Tibial nerve (tissue), 4 donors: Measurements from ENCODE around the gene NYAP2.

Source experiments
- EP300 ChIP-seq, 2 donors: sonication (generic); formaldehyde crosslinking; IDR thresholded peaks; one replicate each; pipeline ENCODE4 v1.6.1; 2017; ENCODE audit warnings: antibody characterized with exemption in 2 of 2, mild to moderate bottlenecking in 1 of 2
- POLR2A ChIP-seq, 2 donors: fragments of 450-650 bp; IDR thresholded peaks; one replicate each; pipeline ENCODE4 v1.6.1; 2017; ENCODE audit warnings: antibody characterized with exemption in 2 of 2, mild to moderate bottlenecking in 2 of 2, moderate library complexity in 2 of 2
- TF ChIP-seq, protein P1 (sequence below), 5 experiments: fragments of 200-600 bp in 3 of 5; fragments of 450-650 bp in 2 of 5; sonication (generic) in 3 of 5; IDR thresholded peaks; one replicate each; pipeline ENCODE4 v1.5.1; 2016 to 2019; ENCODE audit warnings: antibody characterized with exemption in 5 of 5, mild to moderate bottlenecking in 3 of 5, moderate library complexity in 2 of 5

DNA sequence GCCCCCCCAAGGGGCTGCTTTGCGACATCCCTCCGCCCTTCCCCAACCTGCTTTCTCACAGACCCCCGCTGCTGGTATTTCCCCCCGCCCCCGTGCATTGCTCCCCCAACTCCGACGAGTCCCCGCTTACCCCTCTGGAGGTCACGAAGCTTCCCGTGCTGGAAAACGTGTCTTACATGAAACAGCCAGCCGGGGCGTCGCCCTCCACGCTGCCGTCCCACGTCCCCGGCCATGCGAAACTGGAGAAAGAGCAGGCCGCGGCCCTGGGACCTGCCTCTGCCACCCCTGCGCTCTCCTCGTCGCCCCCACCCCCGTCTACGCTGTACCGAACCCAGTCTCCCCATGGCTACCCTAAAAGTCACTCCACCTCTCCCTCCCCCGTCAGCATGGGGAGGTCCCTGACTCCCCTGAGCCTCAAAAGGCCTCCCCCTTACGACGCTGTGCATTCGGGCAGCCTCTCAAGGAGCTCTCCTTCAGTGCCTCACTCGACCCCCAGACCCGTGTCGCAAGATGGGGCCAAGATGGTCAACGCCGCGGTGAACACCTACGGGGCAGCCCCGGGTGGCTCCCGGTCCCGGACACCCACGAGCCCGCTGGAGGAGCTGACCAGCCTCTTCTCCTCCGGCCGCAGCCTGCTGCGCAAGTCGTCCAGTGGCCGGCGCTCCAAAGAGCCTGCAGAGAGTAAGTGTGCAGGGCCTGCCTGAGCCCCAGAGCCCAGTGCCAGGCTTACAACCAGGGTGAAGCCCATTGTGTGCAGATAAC, 183.0 kb downstream of the NYAP2 start:
- TF ChIP-seq, protein P1, sequence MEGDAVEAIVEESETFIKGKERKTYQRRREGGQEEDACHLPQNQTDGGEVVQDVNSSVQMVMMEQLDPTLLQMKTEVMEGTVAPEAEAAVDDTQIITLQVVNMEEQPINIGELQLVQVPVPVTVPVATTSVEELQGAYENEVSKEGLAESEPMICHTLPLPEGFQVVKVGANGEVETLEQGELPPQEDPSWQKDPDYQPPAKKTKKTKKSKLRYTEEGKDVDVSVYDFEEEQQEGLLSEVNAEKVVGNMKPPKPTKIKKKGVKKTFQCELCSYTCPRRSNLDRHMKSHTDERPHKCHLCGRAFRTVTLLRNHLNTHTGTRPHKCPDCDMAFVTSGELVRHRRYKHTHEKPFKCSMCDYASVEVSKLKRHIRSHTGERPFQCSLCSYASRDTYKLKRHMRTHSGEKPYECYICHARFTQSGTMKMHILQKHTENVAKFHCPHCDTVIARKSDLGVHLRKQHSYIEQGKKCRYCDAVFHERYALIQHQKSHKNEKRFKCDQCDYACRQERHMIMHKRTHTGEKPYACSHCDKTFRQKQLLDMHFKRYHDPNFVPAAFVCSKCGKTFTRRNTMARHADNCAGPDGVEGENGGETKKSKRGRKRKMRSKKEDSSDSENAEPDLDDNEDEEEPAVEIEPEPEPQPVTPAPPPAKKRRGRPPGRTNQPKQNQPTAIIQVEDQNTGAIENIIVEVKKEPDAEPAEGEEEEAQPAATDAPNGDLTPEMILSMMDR (IDR thresholded peaks at IDR 0.05) = no peak
- no peak for TF ChIP-seq POLR2A (IDR thresholded peaks at IDR 0.05)
- no peak for TF ChIP-seq EP300 (IDR thresholded peaks at IDR 0.05)
